ENCODE measurements around the gene CYTH4.

GRCh38 chr22:37240240-37240940, 41.9 kb upstream of the CYTH4 start:
- TF ChIP-seq CTCF (optimal IDR thresholded peaks at IDR 0.05 in 1 of 3, IDR thresholded peaks at IDR 0.05 in 1 of 3, conservative IDR thresholded peaks at IDR 0.05 in 1 of 3; ENCODE audit: extremely low read depth in 1 of 3, insufficient read depth in 2 of 3, low read length in 3 of 3): no peak
- no peak for TF ChIP-seq EZH2 (IDR thresholded peaks at IDR 0.05; ENCODE audit: low read length)
